Globus pallidus (tissue), 1 donor: ENCODE results near the gene FAM110C.
"Not testable (repeated sequence)": the region's sequence is repeated elsewhere in the genome, so short reads cannot be mapped to it uniquely, and the experiment has no call there.

Source experiments
- DNase-seq: peaks from one replicate; pipeline ENCODE4 v3.0.0-alpha.2; 2015; ENCODE audit warnings: low spot score

The FAM110C gene, protein sequence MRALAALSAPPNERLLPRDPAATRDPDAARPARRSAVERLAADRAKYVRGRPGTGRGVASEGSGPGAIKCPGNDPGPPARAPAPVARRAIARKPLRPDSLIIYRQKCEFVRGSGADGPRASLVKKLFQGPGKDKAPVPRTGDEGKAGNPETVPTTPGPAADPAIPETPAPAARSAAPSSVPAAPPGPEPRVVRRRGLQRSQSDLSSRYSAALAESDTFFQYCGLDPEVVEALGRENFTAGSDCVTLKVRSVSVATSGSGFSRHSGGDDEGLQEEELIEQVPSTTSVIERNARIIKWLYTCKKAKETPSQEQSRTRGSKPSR

DNA sequence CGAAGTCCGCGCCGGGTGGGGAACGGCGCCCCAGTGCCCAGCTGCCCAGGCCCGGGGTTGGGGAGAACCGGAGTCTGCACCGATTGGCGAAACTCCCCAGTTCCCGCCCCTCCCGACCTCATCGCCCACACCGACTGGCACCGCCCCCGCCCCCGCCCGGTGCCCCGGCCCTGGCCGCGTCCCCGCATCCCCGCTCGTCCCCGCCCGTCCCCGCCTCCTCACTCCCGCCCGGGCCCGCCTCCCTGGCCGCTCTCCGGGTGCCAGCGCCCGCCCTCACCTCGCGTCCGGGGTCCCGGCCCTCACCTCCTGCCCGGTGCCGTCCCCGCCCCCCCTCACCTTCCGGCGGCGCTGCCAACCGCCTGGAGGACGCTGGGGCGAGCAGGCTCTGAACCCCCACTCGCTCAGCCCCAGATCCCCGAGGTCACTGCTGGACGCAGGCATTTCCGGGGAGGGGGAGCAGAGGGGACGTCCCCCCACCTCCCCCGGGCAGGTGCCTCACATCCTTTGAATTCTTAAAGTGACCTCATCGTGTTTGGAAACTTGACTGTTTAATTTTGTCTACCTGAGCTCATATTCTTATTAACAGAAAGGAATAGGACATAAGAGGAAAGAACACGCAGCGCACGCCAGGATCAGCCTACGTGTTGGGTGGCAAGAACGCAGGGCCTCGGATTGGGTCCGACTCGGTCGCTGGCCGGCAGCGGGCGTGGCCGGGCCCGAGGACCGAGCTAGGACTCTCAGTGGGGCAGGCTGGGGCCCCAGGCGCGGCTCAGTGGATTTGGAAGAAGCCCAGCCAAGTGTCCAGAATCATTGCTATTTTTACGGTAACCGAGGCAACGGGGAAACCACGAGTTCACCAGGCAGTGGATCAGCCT lies at the start of gene FAM110C:
Gene FAM110C (minus strand): TSS at position 35 of the 875 bp plus-strand sequence. CDS start 120 bp downstream, outside the sequence.
- no peak for DNase-seq

DNA sequence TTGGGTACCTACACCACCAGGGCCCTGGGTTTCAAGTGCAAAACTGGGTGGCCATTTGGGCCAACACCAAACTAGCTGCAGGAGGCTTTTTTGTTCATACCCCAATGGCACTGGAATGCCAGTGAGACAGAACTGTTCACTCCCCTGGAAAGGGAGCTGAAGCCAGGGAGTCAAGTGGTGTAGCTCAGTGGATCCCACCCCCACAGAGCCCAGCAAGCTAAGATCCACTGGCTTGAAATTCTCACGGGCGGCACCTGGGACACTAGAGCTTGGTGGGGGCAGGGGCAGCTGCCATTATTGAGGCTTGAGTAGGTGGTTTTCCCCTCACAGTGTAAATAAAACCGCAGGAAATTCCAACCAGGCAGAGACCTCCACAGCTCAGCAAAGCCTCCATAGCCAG lies 46.0 kb upstream of the FAM110C start:
- no peak for DNase-seq

DNA sequence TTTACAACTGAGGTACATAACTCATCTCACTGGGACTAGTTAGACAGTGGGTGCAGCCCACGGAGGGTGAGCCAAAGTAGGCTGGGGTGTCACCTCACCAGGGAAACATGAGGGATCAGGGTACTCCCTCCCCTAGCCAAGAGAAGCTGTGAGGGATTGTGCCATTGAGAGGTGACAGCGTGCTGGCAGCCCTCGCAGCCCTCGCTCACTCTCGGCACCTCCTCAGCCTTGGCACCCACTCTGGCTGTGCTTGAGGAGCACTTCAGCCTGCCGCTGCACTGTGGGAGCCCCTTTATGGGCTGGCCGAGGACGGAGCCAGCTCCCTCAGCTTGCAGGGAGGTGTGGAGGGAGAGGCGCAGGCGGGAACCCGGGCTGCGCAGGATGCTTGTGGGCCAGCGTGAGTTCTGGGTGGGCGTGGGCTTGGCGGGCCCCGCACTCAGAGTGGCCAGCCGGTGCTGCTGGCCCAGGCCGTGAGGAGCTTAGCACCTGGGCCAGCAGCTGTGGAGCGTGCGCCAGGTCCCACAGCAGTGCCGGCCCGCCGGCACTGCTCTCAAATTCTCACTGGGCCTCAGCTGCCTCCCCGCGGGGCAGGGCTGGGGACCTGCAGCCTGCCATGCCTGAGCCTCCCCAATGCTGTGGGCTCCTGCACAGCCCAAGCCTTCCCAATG lies 44.5 kb upstream of the FAM110C start:
- no peak for DNase-seq

DNA sequence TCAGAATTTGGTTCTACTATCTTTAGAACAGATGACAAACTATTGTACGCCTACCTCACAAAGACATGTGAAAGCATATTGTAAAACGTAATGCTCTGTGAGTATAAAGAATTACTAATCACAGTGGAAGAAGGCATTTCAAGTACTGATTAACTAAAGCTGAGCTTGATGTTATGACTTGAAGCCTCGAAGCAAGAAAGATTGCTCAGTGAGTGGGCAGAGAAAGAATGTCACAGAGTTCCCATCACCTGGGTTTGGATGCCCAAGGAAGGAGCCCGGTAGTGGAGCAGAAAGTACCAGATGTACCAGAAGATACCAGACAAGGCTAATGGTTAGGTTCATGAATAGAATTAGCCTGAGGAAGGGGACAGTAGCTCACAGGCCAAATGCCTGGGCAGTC lies 39.5 kb upstream of the FAM110C start:
- DNase-seq = no peak

DNA sequence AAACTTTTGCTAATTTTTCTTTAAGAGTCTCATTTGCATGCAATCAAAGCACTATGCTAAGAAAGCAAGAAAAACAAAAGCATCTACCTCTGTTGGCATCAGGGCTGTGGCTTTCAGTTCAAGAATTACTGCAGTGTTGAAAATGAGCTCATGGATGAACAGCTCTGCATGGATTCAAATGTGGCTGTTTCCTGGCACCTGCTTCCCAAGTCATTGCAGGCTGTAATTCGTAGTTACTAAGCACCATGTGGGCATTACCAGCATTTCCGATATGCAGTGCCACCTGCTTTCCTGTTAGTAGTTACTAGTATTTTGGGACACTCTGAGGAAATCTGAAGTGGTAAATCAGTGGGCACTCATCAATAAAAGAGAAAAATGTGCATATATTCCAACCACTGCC lies 37.8 kb upstream of the FAM110C start:
- DNase-seq = no peak

DNA sequence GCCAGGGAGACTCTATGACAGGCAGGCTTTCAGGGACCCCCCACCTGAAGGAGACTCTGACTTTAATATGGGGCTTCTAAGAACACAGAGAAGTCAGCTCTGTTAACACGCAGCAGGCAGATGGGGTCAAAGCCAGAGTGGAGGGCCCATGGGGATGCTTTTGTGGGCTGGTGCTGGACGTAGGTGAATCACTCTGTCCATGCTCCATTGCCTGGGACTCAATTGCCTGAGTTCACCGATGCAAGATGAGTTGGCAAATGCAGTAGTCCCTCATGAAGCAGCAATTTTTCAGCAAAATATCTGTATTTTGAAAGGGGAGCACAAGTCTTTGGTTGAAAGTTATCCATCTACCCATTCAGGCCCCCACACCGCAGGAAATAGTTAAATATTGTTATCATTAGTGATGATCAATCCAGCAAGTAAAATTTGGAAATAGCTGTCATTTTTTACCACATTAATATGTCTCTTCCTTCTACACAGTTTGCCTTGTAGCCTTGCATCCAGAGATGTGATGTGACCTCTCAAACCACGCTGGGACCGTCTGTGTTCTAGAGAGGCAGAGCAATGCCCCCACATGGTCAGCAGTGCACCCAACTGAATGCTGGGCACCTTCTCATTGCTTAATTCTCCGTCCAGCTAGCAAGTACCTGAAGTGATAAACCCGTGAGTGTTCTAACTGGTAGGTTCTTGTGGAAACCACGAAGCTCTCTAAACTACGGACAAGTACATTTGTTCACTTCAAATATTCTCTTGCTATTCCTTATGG lies 34.8 kb upstream of the FAM110C start:
- DNase-seq = no peak

DNA sequence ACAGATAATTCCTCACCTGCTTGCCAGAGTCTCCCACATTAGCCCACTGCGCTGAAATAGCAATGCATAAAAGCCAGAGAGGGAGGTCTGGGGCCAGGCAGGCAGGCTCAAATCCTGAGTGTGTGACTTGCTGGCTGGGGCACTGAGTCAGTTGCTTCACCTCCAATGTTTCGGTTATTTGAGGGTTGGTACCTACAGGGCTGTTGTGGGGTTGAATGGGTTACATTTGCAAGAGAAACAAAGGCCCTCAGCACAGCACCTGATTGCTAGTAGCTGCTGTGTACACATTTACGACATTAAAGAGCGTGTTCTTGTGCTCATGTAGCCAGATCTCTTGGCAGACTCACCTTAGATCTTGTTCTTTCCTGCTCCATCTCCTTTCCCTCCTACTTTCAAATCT lies 34.1 kb upstream of the FAM110C start:
- DNase-seq = no peak

DNA sequence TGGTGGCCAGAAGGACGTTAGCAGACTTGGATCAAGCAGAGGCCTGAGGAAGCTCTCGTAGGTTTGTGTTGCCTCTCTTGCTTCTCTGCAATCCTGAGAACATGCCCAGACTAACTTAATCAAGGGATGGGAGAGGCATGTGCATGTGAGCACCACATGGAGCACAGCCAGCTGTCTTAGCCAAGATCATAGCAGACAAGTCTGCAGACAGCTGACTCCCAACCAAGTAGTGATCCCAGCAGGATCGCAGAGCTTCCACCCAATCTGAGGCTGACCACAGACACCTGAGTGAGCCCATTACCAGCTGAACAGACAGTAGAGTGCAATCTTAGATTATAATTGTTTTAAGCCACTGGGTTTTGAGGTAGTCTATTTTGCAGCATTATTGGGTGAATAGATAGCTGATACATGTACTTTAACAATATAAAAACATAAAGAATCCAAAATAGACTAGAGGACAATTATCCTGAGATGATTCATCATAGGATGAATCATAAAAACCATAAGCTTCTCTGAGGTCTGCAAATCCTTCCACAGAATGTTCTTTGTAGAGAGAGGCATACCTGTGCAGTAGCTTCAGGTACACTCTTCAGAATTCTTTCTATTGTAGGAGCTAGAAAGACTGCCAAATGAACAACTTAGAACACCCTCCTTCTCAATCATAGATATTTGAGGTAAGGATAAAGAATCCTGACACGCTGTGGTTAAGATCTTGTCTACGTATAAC lies 25.2 kb upstream of the FAM110C start:
- DNase-seq = no peak

DNA sequence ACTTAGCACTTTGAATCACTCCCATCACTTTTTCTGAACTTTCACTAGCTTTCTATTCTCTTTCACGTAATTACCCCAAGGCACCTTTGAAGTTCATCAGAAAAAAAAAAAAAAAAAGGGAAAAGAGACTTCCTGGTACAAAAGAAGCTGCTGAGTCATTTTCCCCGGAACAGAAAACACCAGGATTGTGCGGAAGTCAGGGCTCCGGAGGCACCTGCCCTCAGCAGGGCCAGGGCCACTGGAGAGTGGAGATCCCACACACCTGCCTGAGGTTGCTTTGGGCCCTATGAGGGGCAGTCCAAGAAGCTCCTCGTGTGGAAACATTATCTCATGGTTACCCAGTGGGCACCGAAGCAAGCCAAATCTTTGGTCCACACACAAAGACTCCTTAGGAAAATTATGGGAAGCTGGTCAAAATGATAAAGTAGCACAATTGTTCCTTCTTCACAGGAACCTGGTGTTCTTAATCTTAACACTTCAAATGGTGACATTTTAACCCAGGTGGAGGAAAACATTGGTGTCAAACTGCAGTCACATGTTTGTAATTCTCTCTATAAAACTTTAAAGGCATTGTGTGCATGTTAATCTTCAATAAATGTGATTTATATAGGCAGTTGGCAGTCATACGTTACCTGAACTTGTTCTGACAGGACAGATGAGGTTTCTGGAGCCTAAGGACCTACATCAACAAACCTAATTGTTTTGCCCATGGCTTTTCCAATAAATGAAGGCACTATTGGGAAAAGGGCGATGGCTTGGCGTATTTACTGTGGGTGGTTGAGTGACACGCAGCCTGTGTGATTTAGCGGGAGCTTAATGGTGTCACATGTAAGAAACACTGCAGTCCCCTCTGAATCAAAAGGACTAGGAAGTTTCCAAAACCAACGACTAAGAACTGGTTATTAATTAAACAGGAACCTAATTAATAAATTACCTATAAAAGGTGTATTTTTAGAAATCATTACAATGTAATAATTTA lies 23.4 kb upstream of the FAM110C start:
- no peak for DNase-seq

DNA sequence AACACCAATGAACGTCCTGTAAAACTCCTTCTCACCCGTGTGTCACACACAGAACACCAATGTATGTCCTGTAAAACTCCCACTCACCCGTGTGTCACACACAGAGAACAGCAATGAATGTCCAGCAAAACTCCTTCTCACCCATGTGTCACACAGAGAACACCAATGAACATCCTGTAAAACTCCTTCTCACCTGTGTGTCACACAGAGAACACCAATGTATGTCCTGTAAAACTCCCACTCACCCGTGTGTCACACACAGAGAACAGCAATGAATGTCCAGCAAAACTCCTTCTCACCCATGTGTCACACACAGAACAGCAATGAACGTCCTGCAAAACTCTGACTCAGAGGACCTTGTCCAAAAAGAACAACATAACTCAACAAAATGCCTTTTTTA lies 22.3 kb upstream of the FAM110C start:
- DNase-seq = not testable (repeated sequence)

DNA sequence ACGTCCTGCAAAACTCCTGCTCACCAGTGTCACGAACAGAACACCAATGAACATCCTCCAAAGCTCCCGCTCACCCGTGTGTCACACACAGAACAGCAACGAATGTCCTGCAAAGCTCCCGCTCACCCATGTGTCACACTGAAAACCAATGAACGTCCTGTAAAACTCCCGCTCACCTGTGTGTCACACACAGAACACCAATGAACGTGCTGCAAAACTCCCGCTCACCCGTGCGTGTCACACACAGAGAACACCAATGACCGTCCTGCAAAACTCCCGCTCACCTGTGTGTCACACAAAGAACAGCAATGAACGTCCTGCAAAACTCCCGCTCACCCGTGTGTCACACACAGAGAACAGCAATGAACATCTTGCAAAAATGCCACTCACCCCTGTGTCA lies 20.5 kb upstream of the FAM110C start:
- DNase-seq = no peak

DNA sequence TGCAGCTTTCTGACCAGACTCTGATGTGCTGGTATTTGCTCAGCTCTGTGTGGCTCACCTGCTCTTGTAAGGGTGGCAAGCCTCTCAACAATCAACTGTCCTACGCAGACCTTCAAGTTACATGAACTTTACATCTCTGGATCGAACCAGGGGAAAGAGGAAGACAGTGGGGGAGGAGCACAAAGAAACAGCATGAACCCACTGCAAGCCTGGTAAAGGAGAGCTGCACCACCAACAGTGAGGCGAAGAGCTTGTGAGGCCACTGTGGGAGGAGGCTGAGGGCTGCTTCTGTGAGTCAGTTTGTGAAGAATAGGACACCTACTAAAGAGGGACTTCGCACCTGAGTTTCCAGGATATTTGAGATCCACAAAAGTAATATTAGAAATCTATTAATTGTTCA lies 18.8 kb upstream of the FAM110C start:
- DNase-seq = no peak

DNA sequence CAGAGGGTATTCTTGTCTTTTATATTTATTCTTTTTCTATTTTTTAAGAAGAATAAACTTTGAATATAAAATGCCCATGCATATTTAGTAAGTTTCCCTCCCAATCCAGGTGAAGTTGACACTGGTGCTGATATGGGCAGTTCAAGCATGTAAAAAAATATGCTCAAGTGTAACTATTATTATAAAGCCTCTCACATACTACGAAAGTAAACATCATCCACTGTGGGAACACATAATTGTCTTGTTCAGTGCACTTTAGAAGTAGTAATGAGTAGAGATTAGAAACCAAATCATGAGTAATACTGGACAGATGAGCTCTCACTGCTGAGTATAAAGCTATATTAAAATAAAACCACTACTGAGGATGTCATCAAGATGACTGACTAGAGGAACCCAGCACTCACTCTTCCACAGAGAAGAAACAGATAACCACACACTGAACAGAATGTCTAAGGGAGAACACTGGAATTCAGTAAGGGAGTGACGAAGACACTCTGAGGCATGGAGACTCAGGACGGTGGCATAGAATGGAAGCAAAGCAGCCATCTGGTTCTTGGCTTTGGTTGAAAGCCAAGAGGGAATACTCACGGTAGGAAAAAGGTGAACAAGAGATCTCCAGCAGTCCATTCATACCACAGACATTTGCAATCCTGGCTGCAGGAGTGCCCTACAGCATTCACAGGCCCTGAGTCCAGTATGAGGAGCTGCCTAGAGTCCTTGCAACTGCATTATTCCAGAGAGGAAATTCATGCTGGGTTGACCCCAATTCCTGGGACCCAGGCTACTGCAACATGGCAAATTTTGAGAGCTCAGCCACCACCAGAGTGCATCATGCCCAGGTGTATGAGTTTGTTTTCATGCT lies 9.5 kb upstream of the FAM110C start:
- DNase-seq = no peak

DNA sequence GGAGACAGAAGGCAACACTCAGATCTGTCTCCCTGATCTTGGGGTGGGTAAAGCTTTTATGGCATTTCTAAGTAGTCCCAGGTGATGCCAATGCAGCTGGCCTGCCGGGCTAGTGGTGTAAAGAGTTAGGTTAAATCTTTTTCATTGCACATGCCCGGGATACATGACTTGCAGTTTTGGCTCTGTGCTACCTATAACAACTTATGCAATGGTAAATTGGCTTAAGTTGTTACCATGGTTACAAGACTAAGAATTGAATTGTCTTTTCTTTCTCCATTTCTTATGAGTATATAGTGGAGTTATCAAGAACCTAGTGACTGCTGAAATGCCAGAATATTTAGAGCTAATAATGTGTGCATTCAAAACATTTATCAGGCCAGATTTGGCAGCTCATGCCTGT lies 5.3 kb upstream of the FAM110C start:
- no peak for DNase-seq

DNA sequence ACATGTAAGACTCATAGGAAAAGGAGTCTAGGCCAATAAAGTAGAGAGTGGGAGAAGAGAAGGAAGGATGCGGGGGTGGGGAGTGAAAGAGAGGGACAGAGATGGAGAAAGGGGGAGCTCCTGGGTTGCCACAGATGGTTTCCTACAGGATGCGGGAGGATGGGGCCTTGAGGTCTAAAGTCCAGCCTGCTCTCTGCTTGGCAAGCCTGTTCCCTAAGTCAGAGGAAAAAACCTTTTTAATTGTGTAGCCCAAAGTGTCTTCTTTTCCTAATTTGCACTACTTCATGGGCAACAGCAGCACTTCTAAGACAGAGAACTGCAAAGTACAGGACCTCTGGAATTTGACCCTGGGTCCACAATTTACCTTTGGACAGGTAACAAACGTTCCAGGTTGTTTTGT lies 1.4 kb upstream of the FAM110C start:
- DNase-seq = no peak

DNA sequence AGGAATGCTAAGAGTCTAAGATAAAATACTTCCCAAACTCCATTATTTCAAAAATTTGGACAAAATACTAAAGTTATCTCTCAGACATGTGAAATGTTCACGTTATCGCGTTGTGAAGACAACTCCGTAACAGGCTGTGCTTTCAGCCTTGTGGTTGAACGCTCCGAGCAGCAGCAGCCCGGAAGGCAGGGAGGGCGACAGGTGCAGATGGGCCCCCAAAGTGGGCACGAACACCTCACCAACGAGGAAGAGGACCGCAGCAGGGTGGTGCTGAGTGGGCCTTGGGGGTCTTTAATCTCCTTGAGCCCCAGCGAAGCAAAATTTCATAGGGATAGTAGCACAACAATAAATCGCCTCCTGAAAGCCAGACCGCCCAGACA lies 1.0 kb upstream of the FAM110C start:
- no peak for DNase-seq

DNA sequence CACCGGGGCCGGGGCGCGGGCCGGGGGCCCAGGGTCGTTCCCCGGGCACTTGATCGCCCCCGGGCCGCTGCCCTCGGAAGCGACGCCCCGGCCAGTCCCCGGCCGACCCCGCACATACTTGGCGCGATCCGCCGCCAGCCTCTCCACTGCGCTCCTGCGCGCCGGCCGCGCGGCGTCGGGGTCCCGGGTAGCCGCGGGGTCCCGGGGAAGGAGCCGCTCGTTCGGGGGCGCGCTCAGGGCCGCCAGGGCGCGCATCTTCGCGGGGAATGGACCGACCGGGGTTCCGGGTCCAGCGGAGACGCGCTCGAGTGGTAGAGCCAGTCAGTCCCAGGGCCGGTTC lies 204 bp downstream of the FAM110C start:
- no peak for DNase-seq

DNA sequence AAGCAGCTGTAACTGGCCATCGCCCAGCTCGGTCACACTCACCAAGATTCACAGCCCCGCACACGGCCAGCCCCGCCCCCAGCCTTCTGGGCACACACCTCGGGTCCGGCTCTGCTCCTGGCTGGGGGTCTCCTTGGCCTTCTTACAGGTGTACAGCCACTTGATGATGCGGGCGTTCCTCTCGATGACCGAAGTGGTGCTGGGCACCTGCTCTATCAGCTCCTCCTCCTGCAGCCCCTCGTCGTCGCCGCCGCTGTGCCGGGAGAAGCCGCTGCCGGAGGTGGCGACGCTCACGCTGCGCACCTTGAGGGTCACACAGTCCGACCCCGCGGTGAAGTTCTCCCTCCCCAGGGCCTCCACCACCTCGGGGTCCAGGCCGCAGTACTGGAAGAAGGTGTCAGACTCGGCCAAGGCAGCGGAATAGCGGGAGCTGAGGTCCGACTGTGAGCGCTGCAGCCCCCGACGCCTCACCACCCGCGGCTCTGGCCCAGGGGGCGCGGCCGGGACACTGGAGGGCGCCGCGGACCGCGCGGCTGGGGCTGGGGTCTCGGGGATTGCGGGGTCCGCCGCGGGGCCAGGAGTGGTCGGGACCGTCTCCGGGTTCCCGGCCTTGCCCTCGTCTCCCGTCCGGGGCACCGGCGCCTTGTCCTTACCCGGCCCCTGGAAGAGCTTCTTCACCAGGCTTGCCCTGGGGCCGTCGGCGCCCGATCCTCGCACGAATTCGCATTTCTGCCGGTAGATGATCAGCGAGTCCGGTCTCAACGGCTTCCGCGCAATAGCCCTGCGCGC lies 769 bp downstream of the FAM110C start:
- no peak for DNase-seq
